OCI-LY7 (cell line): ENCODE data around the gene DIAPH2.

ENCODE experiments used
- CTCF ChIP-seq: fragments of 200-600 bp; sonication (generic); conservative IDR thresholded peaks from 2 replicates; pipeline ENCODE4 v1.5.1; 2014; ENCODE audit warnings: mild to moderate bottlenecking, antibody characterized with exemption, low read length, moderate library complexity, mixed read lengths
- EZH2phosphoT487 ChIP-seq: fragments of 200-600 bp; sonication (generic); IDR thresholded peaks from 2 replicates; pipeline ENCODE4 v1.6.1; 2018; ENCODE audit warnings: low read depth, borderline replicate concordance, mild to moderate bottlenecking, mixed run types, antibody characterized with exemption, low read length, moderate library complexity, mixed read lengths

GRCh38 chrX:97522307-97522706, 837.7 kb downstream of the DIAPH2 start:
- no peak for TF ChIP-seq CTCF
- TF ChIP-seq EZH2phosphoT487 = no peak
